IMR-90 (cell line): ENCODE results near the gene LAMTOR3. TPM values are rescaled to one million over a fixed set of nuclear protein-coding genes. Genes with fewer than 3 reads are reported as not detected.

Source experiments
- ATAC-seq: fragments of 200-7000 bp; cut with Tn5 transposase; 2 replicates; pipeline ENCODE4 v1.9.1; 2020; ENCODE audit warnings: low read depth, mild to moderate bottlenecking, moderate library complexity
- BruUV-seq: library from RNA; stranded (reverse); fragments of 400-500 nt; replicated peaks from 2 replicates; lab custom pipeline; 2021; lab: Mats Ljungman, UMichigan
- CTCF ChIA-PET: fragments of 300-600 bp; formaldehyde crosslinking; extraction: SDS; loops from one replicate; lab custom pipeline; 2021; ENCODE audit warnings: antibody characterized with exemption; lab: Yijun Ruan, JAX
- POLR2A ChIA-PET: fragments of 300-600 bp; sonication (Branson Sonifier 250); formaldehyde crosslinking; loops from one replicate; lab custom pipeline; 2022; ENCODE audit warnings: antibody characterized with exemption; ENCODE audit not compliant: unreplicated experiment; lab: Charles Lee
- DNase-seq: peaks from one replicate; pipeline ENCODE4 v3.0.0; 2013
- H2AFZ ChIP-seq: replicated peaks from 2 replicates; pipeline ENCODE3; 2013; ENCODE audit warnings: low read length, mild to moderate bottlenecking; ENCODE audit not compliant: poor library complexity
- H2AK5ac ChIP-seq: 2 replicates; pipeline ENCODE4 v1.6.1; 2013; ENCODE audit warnings: low read depth, low read length, inconsistent platforms
- H2AK9ac ChIP-seq: replicated peaks from 2 replicates; pipeline ENCODE3; 2013; ENCODE audit warnings: mild to moderate bottlenecking, low read depth, low read length, moderate library complexity; ENCODE audit not compliant: poor library complexity
- H2BK120ac ChIP-seq: 2 replicates; pipeline ENCODE4 v1.6.1; 2013; ENCODE audit warnings: low read depth, low read length, inconsistent platforms
- H2BK15ac ChIP-seq: 3 replicates; pipeline ENCODE4 v1.6.1; 2013; ENCODE audit warnings: low read depth, low read length, inconsistent platforms
- H2BK20ac ChIP-seq: 2 replicates; pipeline ENCODE4 v1.6.1; 2013; ENCODE audit warnings: low read depth, mild to moderate bottlenecking, inconsistent platforms, low read length, moderate library complexity
- H2BK5ac ChIP-seq: 2 replicates; pipeline ENCODE4 v1.6.1; 2013; ENCODE audit warnings: mild to moderate bottlenecking, low read depth, low read length, inconsistent platforms; ENCODE audit not compliant: poor library complexity, severe bottlenecking
- H3K14ac ChIP-seq: replicated peaks from 2 replicates; pipeline ENCODE4 v1.6.1; 2013; ENCODE audit warnings: low read depth, low read length, inconsistent platforms
- H3K18ac ChIP-seq: 2 replicates; pipeline ENCODE4 v1.6.1; 2013; ENCODE audit warnings: low read depth, low read length, control low read depth
- H3K23ac ChIP-seq: 2 replicates; pipeline ENCODE4 v1.6.1; 2013; ENCODE audit warnings: low read depth, low read length, inconsistent platforms
- H3K27ac ChIP-seq: 2 replicates; pipeline ENCODE4 v1.5.1; 2013; ENCODE audit warnings: mild to moderate bottlenecking, control low read depth, low read length; ENCODE audit not compliant: insufficient read depth
- H3K27me3 ChIP-seq: 2 replicates; pipeline ENCODE4 v1.6.1; 2013; ENCODE audit warnings: low read length; ENCODE audit not compliant: control insufficient read depth, insufficient read depth
- H3K36me3 ChIP-seq: 2 replicates; pipeline ENCODE4 v1.6.1; 2013; ENCODE audit warnings: low read length, mixed read lengths; ENCODE audit not compliant: control insufficient read depth, insufficient read depth
- H3K4ac ChIP-seq: 2 replicates; pipeline ENCODE4 v1.6.1; 2013; ENCODE audit warnings: low read depth, low read length, inconsistent platforms
- H3K4me1 ChIP-seq: 2 replicates; pipeline ENCODE4 v1.6.1; 2013; ENCODE audit warnings: low read length, mixed read lengths; ENCODE audit not compliant: control insufficient read depth, insufficient read depth
- H3K4me2 ChIP-seq: 2 replicates; pipeline ENCODE4 v1.6.1; 2013; ENCODE audit warnings: low read depth, mild to moderate bottlenecking, control low read depth, low read length, moderate library complexity
- H3K4me3 ChIP-seq: 2 replicates; pipeline ENCODE4 v1.5.1; 2013; ENCODE audit warnings: low read depth, mild to moderate bottlenecking, control low read depth, low read length, moderate library complexity; ENCODE audit not compliant: insufficient read depth
- H3K56ac ChIP-seq: 2 replicates; pipeline ENCODE4 v1.6.1; 2013; ENCODE audit warnings: low read length, inconsistent platforms; ENCODE audit not compliant: insufficient read depth; ENCODE audit errors: extremely low read depth
- H3K79me1 ChIP-seq, 2 experiments: 2 replicates each; pipeline ENCODE4 v1.6.1; 2013; ENCODE audit warnings: low read length in 2 of 2, inconsistent platforms in 1 of 2, low read depth in 1 of 2
- H3K9ac ChIP-seq: 2 replicates; pipeline ENCODE4 v1.6.1; 2013; ENCODE audit warnings: low read depth, low read length, control low read depth
- H3K9me1 ChIP-seq: 2 replicates; pipeline ENCODE4 v1.6.1; 2013; ENCODE audit warnings: low read length, inconsistent platforms; ENCODE audit not compliant: insufficient read depth
- H3K9me3 ChIP-seq: 2 replicates; pipeline ENCODE4 v1.6.1; 2013; ENCODE audit warnings: low read length; ENCODE audit not compliant: control insufficient read depth, insufficient read depth
- H4K20me1 ChIP-seq: 2 replicates; pipeline ENCODE4 v1.6.1; 2013; ENCODE audit warnings: low read length, inconsistent platforms; ENCODE audit not compliant: insufficient read depth
- H4K5ac ChIP-seq: 2 replicates; pipeline ENCODE4 v1.6.1; 2013; ENCODE audit warnings: mild to moderate bottlenecking, low read depth, low read length, control low read depth
- H4K8ac ChIP-seq, 2 experiments: 2 replicates each; pipeline ENCODE4 v1.6.1; 2013; ENCODE audit warnings: low read depth in 2 of 2, low read length in 2 of 2, control low read depth in 1 of 2, inconsistent platforms in 1 of 2
- H4K91ac ChIP-seq: 2 replicates; pipeline ENCODE4 v1.6.1; 2013; ENCODE audit warnings: low read depth, low read length, inconsistent platforms; ENCODE audit not compliant: insufficient read depth
- BHLHE40 ChIP-seq: fragments of 150-350 bp; IDR thresholded peaks from 2 replicates; pipeline ENCODE4 v1.6.1; 2016; ENCODE audit warnings: mild to moderate bottlenecking, low read depth, low read length
- CEBPB ChIP-seq: IDR thresholded peaks from 2 replicates; pipeline ENCODE4 v1.6.1; 2012; ENCODE audit warnings: low read depth, low read length, improper control_type of control experiment
- CHD1 ChIP-seq: IDR thresholded peaks from 2 replicates; pipeline ENCODE4 v1.6.1; 2012; ENCODE audit warnings: low read depth, low read length, improper control_type of control experiment
- CTCF ChIP-seq: conservative IDR thresholded peaks from 2 replicates; pipeline ENCODE4 v1.5.1; 2012; ENCODE audit warnings: mild to moderate bottlenecking, low read depth, low read length, improper control_type of control experiment
- ELK1 ChIP-seq: fragments of 150-350 bp; IDR thresholded peaks from 2 replicates; pipeline ENCODE4 v1.6.1; 2016; ENCODE audit warnings: low read depth, mild to moderate bottlenecking, low read length, moderate library complexity, borderline replicate concordance
- MAZ ChIP-seq: IDR thresholded peaks from 2 replicates; pipeline ENCODE4 v1.6.1; 2012; ENCODE audit warnings: low read depth, mild to moderate bottlenecking, low read length, improper control_type of control experiment, moderate library complexity, borderline replicate concordance
- MXI1 ChIP-seq: IDR thresholded peaks from 2 replicates; pipeline ENCODE4 v1.6.1; 2012; ENCODE audit warnings: low read depth, mild to moderate bottlenecking, low read length, moderate library complexity, borderline replicate concordance
- NFE2L2 ChIP-seq: fragments of 150-350 bp; IDR thresholded peaks from 2 replicates; pipeline ENCODE4 v1.6.1; 2016; ENCODE audit warnings: low read depth, mild to moderate bottlenecking, low read length
- POLR2A ChIP-seq: IDR thresholded peaks from 2 replicates; pipeline ENCODE4 v1.6.1; 2012; ENCODE audit warnings: mild to moderate bottlenecking, low read depth, low read length
- RAD21 ChIP-seq: IDR thresholded peaks from 2 replicates; pipeline ENCODE4 v1.6.1; 2012; ENCODE audit warnings: low read length, improper control_type of control experiment
- RCOR1 ChIP-seq: IDR thresholded peaks from 2 replicates; pipeline ENCODE4 v1.6.1; 2012; ENCODE audit warnings: mild to moderate bottlenecking, low read length, improper control_type of control experiment; ENCODE audit not compliant: insufficient replicate concordance
- RFX5 ChIP-seq: IDR thresholded peaks from 2 replicates; pipeline ENCODE4 v1.8.0; 2012; ENCODE audit warnings: low read depth, mild to moderate bottlenecking, low read length, moderate library complexity
- SMC3 ChIP-seq: fragments of 150-350 bp; IDR thresholded peaks from 2 replicates; pipeline ENCODE4 v1.6.1; 2016; ENCODE audit warnings: low read depth, mild to moderate bottlenecking, antibody characterized with exemption, low read length, moderate library complexity
- USF2 ChIP-seq: fragments of 150-350 bp; IDR thresholded peaks from 2 replicates; pipeline ENCODE4 v1.6.1; 2017; ENCODE audit warnings: mild to moderate bottlenecking, antibody characterized with exemption, low read length, low read depth
- WGBS, 2 experiments: methylation state at CpG; one replicate each; pipeline versions ENCODE4 v1.1.5 to v1.1.7; 2013; ENCODE audit warnings: missing lambda C conversion rate in 2 of 2; ENCODE audit not compliant: insufficient read length in 1 of 2; ENCODE audit errors: extremely low coverage in 2 of 2; 5-methylcytosine and 5-hydroxymethylcytosine counted together
- dilution Hi-C: fragments of 300-500 bp; cut with HindIII; formaldehyde crosslinking; loops from one replicate; pipeline ENCODE4 v1.14.3; 2018; ENCODE audit warnings: low sequenced_read_pairs; ENCODE audit not compliant: unreplicated experiment
- in situ Hi-C: fragments of 300-500 bp; cut with MboI; formaldehyde crosslinking; loops from 3 replicates; pipeline ENCODE4 v1.14.3; 2019; ENCODE audit warnings: low sequenced_read_pairs, inconsistent platforms, mixed read lengths
- intact Hi-C: fragments of 100-400 bp; cut with micrococcal nuclease; formaldehyde crosslinking; loops from 2 replicates; pipeline ENCODE4 v1.10.0; 2022
- polyA plus RNA-seq, 3 experiments: library from polyadenylated mRNA; depleted of rRNA; stranded (reverse); fragments of >200 nt; gene quantifications; 2 replicates each; pipeline ENCODE4 v1.2.3, GENCODE V29; 2012; ENCODE audit warnings: low replicate concordance in 1 of 3
- total RNA-seq: library from RNA; depleted of rRNA; stranded (reverse); fragments of >200 nt; gene quantifications from 2 replicates; pipeline ENCODE4 v1.2.3, GENCODE V29; 2012

The LAMTOR3 gene
- total and polyA plus RNA-seq, 2 of the 4 experiments (the other 2 are of a cell fraction): 28.6 to 35.7 TPM

GRCh38 chr4:99852199-99852749 is 42.0 kb downstream of the LAMTOR3 start:
- Histone ChIP-seq H2AK9ac (no peak overlapping the region), H4K20me1 (no peaks in the 10 kb centered on the region), H4K5ac (no peak overlapping the region), H3K56ac (no peak overlapping the region), H3K4me2 (no peak overlapping the region), H2BK20ac (no peak overlapping the region), H2AK5ac (no peak overlapping the region), H4K8ac (no peak overlapping the region), H3K9me1 (no peaks in the 10 kb centered on the region), H3K27me3 (peaks cover 4% of the 10 kb centered on the region), H3K27ac (no peak overlapping the region), H3K9me3 (no peaks in the 10 kb centered on the region), H3K18ac (no peak overlapping the region), H3K4me1 (no peaks in the 10 kb centered on the region), H3K14ac (no peak overlapping the region), H3K9ac (no peak overlapping the region), H3K23ac (no peak overlapping the region), H3K4ac (no peak overlapping the region), H2BK5ac (no peak overlapping the region), H2AFZ (no peak overlapping the region), H3K79me1 (no peaks in the 10 kb centered on the region), H2BK120ac (no peak overlapping the region), H3K36me3 (no peaks in the 10 kb centered on the region), H2BK15ac (no peak overlapping the region), H3K4me3 (no peak overlapping the region), H4K91ac (no peak overlapping the region)
- dilution Hi-C loops: no loop called here
- no TSS peak for BruUV-seq
- DNase-seq: no peak
- intact Hi-C loops: no loop called here
- in situ Hi-C loops: no loop called here
- ChIA-PET CTCF (no interaction called here), POLR2A (no interaction called here)
- TF ChIP-seq MXI1: no peak
- no peak for TF ChIP-seq NFE2L2
- TF ChIP-seq RAD21: no peak
- no peak for TF ChIP-seq SMC3
- TF ChIP-seq MAZ: no peak
- no peak for TF ChIP-seq BHLHE40
- TF ChIP-seq CTCF: no peak
- no peak for TF ChIP-seq CEBPB
- no peak for TF ChIP-seq POLR2A
- TF ChIP-seq CHD1: no peak
- TF ChIP-seq RFX5: no peak
- TF ChIP-seq RCOR1: no peak
- TF ChIP-seq USF2: no peak
- TF ChIP-seq ELK1: no peak
- no peak for ATAC-seq
- WGBS, 2 experiments: no CpG with 5 or more reads among the region's 3 CpGs
